NCI-H2171 treated with DMSO at 0.1 percent for 48 hours (cell line): ENCODE measurements around the gene SLC9A9.
A peak's percentile ranks its signal among the peaks of the same experiment; 100 is the strongest.

Source experiments
- DNase-seq: peaks from one replicate; lab custom pipeline; 2025; lab: John Stamatoyannopoulos, UW

The SLC9A9 gene

DNA sequence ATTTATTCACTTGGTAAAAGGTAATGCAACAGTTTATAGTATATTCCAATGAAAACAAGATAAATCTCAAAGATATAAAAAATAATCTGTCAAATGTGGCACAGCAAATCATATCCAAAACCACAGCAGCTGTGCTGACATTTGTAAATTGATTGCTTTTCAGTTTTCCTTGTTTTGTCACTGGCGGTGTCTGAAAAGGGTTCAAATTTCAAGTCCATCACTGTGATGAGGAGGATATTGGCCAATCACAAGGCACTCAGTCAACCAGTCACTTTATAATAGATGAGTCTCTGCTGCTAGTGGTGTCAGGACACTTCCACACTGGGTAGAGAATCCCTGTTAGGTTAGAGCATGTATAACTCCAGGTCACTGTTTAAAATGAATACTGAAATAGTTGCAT lies 154.8 kb downstream of the SLC9A9 start:
- DNase-seq: peak; percentile 5

DNA sequence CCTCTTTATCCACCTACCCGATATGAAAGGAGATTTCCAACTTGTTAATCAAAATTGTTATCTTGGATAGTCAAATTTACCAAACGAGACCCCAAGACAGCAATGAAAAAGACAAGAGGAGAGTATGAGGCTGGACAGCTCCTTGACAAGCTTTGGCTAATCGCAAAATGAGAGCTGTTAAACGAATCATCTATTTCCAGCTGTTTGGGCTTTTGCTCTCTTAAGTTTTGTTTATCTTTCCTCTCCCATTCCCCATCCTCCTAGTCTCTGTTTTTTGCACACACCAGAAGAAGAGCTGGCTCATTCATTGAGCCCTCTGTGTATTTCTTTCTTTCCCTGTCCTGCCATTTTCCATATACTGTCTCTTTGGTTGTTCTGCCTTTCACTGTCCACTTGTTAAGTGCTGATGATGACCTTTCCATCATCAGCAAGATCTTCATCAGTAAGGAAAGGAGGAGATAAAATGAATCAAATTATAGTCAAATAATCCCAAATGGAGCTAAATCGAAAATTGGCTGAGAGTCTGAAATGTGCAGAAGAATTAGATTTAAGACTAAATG lies 161.6 kb downstream of the SLC9A9 start:
- no peak for DNase-seq

DNA sequence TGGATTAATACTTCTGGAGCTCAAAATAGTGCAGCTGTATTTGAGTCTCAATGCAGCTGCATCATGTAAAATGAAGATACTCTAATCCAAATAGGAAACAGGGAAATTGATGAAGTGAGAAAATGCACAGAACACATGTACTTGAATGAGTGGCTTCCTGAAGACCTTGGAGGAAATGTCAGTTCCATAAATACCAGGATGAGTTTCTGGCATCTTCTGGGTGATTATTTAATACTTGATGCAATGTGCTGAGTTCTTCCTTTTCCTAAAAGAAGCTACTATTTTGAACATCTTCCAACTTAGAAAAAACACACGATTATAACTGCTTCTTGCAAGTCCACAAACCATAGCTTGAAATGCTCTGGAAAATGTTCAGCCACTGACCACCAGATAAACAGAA lies 162.8 kb downstream of the SLC9A9 start:
- DNase-seq: no peak

DNA sequence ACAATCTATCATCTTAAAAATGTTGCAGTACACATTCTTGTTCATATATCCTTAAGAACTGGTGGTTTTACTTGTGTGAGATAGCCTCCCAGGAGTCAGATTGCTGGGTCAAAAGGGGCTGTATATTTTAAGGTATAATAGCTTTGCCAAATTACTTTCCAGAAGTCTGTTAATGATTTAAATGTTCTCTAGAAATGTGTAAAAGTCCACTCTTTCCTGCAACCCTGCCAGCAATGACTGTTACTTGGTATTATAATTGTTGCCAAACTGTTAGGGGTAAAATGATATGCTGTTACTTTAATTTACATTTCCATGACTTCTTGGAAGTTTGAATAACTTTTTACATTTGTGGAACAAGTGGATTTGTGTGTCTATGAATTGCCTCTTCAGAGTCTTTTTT lies 170.8 kb downstream of the SLC9A9 start:
- DNase-seq: no peak

DNA sequence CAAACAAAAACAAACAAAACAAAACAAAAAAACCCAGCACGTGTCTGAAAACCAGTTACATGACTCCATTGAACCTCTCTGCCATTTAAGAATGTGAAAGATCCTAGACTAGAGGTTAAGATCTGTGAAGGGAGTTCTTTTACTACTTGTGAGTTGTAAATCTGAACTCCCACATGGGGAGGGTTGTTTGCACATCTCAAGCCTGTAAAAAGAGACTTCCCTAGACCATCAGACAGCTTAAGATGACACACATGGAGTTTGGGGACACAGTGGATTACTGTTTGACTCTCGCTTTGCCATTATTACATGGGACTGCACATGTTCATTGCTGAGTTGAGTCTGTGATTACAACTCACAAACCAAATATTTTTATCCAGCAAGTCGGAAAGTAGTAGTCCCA lies 171.5 kb downstream of the SLC9A9 start:
- no peak for DNase-seq

DNA sequence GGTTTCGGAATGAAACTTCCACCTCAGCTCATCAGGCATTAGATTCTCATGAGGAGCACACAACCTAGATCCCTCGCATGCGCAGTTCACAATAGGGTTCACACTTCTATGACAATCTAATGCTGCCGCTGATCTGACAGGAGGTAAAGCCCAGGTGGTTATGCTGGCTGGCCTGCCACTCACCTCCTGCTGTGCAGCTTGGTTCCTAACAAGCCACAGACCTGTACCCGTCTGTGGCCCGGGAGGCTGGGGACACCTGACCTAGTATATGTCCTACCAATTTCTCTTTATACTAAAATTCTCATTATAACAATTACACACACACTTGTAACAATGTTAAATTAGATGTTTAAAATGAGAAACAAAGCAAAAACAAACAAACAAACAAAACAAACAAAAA lies 172.2 kb downstream of the SLC9A9 start:
- DNase-seq: peak; percentile 37

DNA sequence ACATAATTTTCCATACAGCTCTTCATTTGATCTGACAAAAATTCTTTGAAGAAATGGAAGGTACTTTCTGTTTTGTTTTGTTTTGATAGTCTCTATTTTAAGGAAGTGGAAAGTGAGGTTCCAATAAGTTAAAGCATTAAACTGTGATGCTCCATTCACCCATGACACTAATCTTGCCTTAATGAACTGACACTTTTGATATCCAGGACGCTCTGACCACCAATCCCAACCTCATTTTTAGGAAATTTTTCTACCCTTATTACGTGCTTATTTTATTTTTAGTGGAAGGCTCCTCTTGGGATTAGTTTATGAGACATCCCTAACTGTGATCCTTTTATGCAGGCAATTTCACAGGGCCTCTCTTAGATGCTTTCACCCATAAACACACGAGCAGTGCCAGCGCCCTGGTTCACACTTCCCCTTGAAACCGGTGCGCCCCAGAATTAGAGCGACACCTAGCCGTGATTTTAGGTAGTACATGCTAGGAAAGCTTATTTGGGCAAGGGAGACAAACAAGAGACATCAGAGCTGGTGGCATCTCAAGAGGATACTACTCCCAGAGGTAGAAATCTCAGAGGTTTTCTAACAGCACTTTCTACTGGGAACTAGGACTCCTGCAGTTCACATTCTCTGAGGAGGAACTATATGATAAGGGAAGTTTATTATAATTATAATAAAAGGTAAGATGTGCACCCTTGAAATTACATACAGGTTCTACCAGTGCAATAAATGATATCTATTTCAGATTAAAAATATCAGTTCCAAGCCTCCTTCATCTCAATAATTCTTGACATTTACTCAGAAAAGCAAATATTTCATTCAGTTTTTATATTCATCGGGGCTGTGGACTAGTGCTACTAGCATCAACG lies 173.9 kb downstream of the SLC9A9 start:
- DNase-seq: peak; percentile 48

DNA sequence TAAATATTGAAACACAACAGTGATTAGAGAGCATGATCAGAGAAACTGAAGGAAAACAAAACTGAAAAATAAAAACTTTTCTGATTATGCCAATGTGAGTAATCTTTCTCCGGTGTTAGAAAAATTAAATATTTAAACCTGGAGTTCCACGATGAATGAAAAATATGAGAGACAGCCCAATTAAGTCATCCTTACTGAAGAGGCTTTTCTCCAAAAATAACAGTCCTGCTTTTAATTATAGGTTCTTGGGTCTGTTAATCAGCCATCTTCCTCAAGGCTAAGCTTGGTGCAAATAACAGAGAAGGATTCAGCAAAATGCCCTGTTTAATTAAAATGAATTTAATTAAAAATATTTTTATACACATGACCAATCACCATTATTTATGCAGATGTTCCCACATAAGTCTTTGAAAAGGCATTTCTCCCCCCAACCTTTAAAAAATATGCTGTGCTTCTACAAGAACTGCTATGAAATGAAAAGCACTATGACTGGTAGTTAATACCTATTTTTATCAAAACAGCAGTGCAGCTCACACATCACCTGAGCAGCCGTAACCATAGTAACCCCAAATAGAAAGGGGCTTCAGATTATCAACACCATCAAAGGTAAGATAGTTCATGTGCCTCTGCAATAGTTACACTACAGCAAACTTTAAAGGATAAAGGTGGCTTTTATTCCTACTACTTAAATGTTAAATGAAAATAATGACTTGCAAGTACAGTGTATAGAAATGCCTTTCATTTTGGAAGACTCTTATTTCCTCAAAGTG lies 175.7 kb downstream of the SLC9A9 start:
- no peak for DNase-seq

DNA sequence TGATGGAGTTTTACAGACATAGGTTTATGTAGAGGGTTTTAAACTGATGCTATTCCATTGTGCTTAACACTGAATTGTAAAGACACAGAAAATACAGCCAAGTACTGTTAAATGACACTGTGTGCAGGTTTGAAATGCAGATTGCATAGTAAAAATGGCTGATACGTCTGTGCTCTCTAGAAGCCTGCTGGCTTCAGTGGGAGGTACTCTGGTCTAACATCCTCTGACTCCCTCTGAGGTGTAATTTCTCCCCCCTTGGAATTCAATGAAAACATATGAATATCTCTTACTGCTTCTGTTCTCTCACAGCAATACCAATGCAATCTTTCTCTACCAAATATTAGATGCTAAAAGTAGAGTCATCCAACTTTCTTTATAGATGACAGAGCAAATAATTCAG lies 176.6 kb downstream of the SLC9A9 start:
- no peak for DNase-seq

DNA sequence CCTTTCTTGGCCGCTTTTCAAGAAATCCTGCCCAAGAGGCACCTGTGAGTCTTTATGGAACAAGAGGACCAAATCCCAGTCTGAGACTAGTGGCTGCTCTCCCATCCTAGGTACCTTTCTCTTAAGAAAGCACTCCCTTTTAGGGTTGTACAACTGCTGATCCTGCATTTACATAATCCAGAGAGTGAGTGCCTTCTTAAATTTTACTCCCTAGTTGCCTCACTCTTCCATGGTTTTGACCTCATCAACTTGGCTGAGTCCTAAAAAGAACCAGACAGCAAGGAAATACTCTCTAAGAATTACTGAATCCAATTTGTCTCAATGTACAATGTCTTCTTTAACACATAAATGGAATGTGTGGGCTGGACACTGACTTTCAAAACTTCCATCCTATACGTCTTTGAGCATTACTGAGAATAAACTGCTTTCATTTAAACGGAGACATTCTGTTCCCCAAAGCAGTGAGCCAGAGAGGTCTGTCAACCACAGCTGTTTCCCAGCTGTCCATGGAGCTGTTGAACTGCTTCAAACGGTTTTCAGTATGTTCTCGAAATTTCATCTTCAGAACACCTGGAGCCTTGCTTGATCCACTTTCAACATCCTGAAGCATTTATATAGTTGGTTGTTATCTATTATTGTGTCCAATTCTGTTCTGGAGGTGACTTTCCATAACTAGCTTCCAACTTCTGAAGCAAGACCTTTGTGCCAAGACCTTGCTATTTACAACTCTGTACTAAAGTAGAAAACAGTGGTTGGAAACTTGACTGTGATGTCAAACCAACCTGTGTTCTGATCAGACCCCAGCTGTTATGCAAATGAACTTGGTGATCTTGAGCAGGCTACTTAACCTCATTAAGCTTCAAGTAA lies 179.1 kb downstream of the SLC9A9 start:
- no peak for DNase-seq

DNA sequence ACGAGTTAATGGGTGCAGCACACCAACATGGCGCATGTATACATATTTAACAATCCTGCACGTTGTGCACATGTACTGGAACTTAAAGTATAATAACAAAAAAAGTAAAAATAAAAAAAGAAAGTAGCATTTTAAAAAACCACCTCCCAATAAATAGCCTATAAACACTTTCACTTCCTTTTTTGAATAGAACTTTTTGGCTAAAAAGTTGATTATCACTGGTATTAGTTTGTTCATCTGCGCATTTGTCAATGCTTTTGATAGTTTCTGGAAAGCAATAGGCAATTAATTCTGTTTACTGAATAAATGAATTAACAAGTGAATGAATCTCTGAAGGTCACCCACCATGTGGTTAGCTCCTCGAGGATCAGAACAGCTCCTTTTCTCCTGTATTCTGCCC lies 179.9 kb downstream of the SLC9A9 start:
- DNase-seq: no peak

DNA sequence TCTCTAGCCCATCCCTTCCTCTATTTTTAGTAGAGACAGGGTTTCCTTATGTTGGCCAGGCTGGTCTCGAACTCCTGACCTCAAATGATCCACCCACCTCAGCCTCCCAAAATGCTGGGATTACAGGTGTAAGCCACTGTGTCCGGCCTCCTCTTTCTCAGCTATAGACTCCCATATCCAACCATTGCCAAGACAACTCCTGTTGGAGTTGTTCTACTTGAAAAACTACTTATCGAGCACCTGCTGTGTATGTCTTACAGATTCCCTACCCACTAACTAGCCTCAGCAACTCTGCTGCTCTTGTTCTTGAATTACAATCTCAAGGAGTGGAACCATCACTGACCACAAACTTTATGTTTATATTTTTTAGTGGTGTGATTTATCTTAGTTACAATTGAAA lies 186.6 kb downstream of the SLC9A9 start:
- no peak for DNase-seq

DNA sequence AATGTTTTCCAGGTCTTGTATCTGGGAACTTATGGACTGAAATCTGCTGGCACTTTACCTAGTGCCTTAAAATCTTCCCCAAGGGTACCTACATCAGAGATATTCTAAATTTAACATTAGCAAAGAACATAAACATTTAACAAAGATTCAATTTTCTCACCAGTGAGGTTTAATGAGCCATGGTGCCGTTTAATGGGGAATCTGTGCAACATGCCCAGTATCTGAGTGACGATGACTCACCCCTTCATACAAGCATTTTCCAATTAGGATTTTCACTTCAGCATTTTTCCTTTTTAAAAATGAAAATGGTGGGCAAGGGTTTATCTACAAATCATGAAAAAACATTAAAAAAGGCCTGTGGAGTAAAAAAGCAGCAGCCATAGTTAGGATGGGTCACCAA lies 189.4 kb downstream of the SLC9A9 start:
- no peak for DNase-seq

DNA sequence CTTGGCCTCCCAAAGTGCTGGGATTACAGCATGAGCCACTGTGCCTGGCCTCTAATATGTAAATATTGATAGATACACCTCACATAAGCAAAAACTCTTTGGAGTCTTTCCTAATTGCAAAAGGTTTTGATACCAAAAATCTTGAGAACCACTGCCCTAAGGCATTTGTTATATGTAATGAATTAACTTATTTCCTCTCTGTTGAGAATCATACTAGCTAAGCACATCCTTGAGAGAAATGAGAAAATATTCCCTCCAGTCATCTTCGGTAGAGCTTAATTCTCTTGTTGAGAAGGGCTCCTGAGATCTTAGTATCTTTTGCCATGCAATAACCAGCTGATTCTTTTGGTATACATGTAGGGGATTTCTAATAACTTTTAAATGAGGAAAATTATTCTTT lies 190.2 kb downstream of the SLC9A9 start:
- no peak for DNase-seq

DNA sequence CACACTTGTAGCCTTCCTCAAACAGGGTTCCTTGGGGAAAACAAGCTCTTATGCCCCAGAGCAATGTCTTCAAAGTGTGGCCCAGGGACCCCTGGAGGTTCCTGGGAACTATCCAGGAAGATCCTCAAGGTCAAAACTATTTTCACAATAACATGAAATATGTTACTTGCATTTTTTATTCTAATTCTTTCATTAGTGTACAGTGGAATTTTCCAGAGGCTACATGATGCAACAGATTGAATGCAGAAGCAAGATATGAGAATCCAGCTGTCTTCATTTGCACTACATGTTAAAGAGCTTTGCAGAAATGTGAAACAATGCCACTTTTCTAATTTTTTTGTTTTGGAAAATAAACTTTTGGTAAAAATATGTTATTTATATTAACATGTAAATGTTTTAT lies 190.9 kb downstream of the SLC9A9 start:
- DNase-seq: no peak

DNA sequence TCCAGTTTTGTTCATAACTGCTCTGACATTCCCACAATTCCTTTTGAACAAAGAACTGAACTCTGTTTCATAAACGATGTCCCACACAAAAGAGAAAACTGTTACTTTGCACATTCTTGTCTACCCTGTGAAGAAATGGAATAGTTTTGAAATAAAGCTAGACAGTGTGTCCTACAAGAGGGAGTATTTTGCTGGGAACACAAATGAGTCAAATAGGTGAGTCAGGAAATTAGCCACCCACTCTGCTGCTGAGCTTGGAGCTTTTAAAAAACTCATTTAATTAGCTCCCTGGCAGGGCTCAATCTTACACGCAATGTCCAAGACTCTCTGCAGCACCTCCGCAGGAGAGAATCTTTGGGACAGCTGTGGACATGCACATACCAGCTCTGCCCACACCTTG lies 193.4 kb downstream of the SLC9A9 start:
- no peak for DNase-seq

DNA sequence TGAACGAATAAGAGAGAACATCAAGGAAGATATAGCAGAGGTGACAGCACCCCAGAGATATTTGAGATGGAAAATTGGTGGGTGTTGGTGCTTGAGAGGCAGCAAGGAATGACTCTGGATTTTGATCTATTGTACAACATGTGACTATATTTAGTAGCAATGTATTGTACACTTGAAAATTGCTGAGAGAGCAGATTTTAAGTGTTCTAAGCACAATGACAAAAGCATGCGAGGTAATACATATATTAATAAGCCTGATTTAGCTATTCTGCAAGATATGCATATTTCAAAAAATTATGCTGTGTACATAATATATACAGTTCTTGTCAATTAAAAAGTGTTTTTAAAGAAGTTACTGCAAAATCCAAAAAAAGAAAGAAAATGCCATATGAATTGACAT lies 194.3 kb downstream of the SLC9A9 start:
- no peak for DNase-seq

DNA sequence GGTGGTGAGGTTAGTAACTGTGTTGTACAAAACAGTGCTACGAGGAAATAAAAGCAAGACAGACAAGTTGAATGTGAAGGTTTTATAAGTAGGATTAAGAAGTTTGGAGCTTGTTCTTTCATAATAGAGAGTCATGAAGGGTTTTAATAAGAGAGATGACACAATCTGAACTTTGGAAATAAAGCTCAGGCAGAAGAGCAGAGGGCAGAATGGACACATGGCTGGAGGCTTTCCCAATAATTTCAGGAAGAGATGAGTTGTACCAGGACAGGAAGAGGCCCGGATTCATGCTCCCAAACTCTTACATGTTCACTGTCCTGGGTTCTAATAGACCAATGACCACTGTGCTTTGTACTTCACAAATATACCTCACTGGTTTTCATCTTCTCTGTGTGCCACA lies 194.8 kb downstream of the SLC9A9 start:
- DNase-seq: no peak

DNA sequence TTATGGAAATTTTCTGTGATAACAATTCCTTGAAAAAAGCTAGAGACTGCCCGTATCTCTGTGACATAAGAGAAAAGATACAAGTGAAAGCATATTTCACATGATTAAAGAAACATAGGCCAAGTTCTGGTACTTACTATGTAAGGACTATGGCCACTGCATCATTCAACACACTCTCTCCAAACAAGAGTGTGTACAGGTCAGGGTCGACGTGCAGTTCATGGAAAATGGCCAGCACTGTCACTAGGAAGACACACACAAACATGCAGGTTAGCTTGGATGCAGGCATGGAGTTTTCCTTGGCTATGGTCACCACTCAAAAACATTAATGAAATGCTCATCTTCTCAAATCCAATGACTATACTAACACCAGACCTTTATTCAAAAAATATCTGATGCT lies 196.2 kb downstream of the SLC9A9 start:
- DNase-seq: no peak

DNA sequence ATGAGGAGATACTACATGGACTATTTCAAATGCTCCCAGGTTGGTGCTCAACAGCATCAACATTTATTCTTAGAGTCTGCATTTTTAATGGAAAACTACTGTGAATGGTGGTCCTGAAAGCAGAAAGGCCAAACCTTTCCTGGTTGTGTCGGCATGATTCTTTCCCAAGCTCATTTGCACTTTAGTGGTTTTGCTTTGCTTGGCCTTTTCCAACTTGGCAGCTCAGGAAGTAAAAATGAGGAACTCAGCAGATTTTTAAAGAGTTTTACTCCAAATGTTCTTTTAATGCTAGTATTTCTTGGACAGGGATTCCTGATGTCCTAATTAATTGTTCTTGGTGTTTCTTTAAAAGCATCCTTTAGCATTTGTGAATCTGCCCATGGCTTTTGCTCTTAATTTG lies 197.4 kb downstream of the SLC9A9 start:
- no peak for DNase-seq

DNA sequence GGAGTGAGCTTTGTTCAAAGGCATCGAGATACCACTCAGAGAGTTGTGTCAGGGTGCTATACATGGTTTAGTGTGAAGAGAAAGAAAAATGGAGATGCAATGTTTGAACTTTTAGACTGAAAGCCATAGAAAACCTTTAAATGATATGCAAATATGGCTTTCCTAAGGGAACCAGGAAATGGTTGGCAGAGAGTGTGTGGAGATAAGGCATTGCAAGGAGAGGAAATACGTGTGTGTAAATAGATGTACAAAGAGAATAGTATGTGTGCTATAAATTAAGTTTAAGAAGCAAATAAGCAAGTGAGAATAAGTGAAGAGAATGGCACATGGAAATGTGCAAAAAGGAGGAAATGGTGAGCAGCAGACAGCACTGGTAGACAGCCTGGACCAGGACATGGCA lies 198.1 kb downstream of the SLC9A9 start:
- no peak for DNase-seq

DNA sequence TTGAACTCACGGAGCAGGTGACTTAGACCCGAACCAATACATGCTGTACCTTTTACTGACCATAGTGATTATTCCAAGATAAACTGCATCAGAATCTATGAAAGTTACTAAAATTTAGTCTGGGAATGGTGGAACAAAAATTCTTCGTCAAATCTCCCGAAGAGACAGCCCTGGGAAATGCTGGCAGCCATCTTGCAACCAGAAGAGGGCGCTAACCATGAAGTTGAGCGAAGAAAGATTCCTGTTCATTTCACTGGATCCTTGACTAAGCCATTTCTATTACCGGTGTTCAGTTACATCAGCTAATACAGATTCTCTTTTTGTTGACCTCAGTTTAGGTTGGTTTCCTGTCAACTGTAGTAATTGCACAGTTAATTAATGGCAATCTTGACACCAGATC lies 199.6 kb downstream of the SLC9A9 start:
- no peak for DNase-seq
